Hepatocyte (in vitro differentiated cells): ENCODE results near the gene PITPNB.

Experiments used
- EZH2 ChIP-seq: fragments of 200-600 bp; sonication (generic); IDR thresholded peaks from 2 replicates; pipeline ENCODE4 v1.6.1; 2016; ENCODE audit warnings: antibody characterized with exemption, mild to moderate bottlenecking, borderline replicate concordance
- EZH2phosphoT487 ChIP-seq: fragments of 200-600 bp; sonication (generic); IDR thresholded peaks from one replicate; pipeline ENCODE4 v1.6.1; 2018; ENCODE audit warnings: antibody characterized with exemption, mild to moderate bottlenecking, low read depth, moderate library complexity; ENCODE audit not compliant: unreplicated experiment, severe bottlenecking
- TF ChIP-seq, protein P1 (sequence below): fragments of 200-600 bp; sonication (generic); IDR thresholded peaks from 2 replicates; pipeline ENCODE4 v1.5.1; 2016; ENCODE audit warnings: antibody characterized with exemption, mild to moderate bottlenecking; ENCODE audit not compliant: poor library complexity

DNA sequence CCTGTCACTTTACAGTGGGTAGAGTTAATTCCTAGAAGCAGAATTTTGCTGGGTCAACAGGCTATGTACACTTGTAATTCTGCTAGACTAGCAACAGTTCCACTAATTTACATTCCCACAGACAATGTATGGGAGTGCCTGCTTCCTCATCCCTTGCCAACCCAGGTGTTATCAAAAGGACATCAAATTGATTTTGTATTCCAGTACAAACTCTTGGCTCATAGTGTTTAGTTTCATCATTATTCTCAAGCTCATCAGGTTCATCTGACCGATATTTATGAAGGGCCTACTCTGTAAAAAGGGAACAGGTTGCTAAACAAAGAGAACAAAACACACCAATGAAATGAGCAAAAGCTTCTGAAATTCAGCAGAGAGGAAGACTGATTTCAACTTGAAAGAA, 30.7 kb downstream of the PITPNB start:
- TF ChIP-seq EZH2 (no peak), EZH2phosphoT487 (no peak)
- TF ChIP-seq, protein P1, sequence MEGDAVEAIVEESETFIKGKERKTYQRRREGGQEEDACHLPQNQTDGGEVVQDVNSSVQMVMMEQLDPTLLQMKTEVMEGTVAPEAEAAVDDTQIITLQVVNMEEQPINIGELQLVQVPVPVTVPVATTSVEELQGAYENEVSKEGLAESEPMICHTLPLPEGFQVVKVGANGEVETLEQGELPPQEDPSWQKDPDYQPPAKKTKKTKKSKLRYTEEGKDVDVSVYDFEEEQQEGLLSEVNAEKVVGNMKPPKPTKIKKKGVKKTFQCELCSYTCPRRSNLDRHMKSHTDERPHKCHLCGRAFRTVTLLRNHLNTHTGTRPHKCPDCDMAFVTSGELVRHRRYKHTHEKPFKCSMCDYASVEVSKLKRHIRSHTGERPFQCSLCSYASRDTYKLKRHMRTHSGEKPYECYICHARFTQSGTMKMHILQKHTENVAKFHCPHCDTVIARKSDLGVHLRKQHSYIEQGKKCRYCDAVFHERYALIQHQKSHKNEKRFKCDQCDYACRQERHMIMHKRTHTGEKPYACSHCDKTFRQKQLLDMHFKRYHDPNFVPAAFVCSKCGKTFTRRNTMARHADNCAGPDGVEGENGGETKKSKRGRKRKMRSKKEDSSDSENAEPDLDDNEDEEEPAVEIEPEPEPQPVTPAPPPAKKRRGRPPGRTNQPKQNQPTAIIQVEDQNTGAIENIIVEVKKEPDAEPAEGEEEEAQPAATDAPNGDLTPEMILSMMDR = no peak
